GM12872 (cell line): ENCODE results near the gene POU2AF1.

Experiments
- CTCF ChIP-seq: IDR thresholded peaks from 3 replicates; pipeline ENCODE4 v1.5.1; 2011; ENCODE audit warnings: low read depth, mild to moderate bottlenecking, low read length, moderate library complexity; ENCODE audit not compliant: insufficient read depth

POU2AF1 gene

DNA sequence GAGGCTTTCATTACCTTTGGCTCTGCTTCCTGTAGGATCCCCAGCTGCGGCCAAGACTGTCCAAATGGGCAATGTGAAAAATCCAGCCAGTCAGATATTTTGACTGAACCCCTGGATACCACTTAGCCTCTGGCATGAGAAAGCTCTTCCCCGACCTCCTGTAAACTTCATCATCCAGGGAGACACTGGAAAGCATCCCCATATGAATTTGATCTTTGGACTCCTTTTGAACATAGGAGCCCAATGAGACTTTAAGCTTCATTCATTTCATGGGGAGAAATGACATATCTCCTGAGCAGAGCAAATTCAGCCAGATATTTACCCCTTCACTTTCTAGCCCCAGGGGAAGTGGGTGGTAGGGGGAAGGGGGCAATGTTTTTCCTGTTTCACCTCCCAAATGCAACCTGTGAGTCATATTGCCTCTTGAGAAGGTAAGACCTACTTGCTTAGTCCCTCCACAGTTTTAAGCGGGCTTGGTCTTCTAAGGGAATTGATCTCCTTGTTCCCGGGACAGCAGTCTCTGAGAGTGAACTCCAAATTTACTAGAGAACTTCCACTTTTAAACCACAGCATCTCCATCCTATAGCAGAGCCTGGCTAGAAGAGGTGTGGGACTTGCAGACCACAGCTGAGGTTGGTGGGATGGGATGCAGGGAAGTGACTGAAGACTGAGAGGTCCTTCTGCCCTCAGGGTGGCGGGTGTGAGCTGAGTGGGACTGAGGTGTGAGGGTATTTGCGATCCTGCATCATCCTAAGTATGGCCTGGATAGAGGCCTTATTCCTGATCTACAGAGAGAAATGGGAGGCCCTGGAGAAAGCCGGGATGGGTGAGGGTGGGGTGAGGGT is 20.3 kb upstream of the POU2AF1 start:
- TF ChIP-seq CTCF = peak; percentile 45; the same call in 2 of the 3 replicates

GRCh38 chr11:111397034-111397433 is 18.0 kb upstream of the POU2AF1 start:
- TF ChIP-seq CTCF = no peak

GRCh38 chr11:111395749-111396148 is 16.7 kb upstream of the POU2AF1 start:
- TF ChIP-seq CTCF = no peak

- no peak for TF ChIP-seq CTCF
Measured at GRCh38 chr11:111395081-111395480, 16.0 kb upstream of the POU2AF1 start.

- TF ChIP-seq CTCF = no peak
Measured at GRCh38 chr11:111393585-111393984, 14.5 kb upstream of the POU2AF1 start.

- TF ChIP-seq CTCF = no peak
Measured at GRCh38 chr11:111393096-111393495, 14.0 kb upstream of the POU2AF1 start.

GRCh38 chr11:111392552-111392951 is 13.5 kb upstream of the POU2AF1 start:
- TF ChIP-seq CTCF = no peak
